GM12892 (cell line): ENCODE data around the gene MAD2L2.

Experiments
- POLR2A ChIP-seq: IDR thresholded peaks from 2 replicates; pipeline ENCODE4 v1.6.1; 2011; ENCODE audit warnings: low read depth, low read length, control low read depth
- POLR2AphosphoS5 ChIP-seq: IDR thresholded peaks from 2 replicates; pipeline ENCODE4 v1.6.1; 2011; ENCODE audit warnings: low read depth, low read length, control low read depth
- TAF1 ChIP-seq: IDR thresholded peaks from 2 replicates; pipeline ENCODE4 v1.6.1; 2011; ENCODE audit warnings: low read depth, mild to moderate bottlenecking, control low read depth, low read length, borderline replicate concordance

- TF ChIP-seq POLR2A (no peak), TAF1 (no peak), POLR2AphosphoS5 (no peak)
These were observed 27.7 kb downstream of the MAD2L2 start for GRCh38 chr1:11653101-11653860.
